ENCODE results near the gene SUN1. TPM values are rescaled to one million over a fixed set of nuclear protein-coding genes. Genes with fewer than 3 reads are reported as not detected.

The SUN1 gene
- total and polyA plus RNA-seq, 10 of the 15 experiments (the other 5 are each of a cell fraction or from before 2014, with no cell fraction given), result 27.8 to 107 (median 65.8) TPM

DNA sequence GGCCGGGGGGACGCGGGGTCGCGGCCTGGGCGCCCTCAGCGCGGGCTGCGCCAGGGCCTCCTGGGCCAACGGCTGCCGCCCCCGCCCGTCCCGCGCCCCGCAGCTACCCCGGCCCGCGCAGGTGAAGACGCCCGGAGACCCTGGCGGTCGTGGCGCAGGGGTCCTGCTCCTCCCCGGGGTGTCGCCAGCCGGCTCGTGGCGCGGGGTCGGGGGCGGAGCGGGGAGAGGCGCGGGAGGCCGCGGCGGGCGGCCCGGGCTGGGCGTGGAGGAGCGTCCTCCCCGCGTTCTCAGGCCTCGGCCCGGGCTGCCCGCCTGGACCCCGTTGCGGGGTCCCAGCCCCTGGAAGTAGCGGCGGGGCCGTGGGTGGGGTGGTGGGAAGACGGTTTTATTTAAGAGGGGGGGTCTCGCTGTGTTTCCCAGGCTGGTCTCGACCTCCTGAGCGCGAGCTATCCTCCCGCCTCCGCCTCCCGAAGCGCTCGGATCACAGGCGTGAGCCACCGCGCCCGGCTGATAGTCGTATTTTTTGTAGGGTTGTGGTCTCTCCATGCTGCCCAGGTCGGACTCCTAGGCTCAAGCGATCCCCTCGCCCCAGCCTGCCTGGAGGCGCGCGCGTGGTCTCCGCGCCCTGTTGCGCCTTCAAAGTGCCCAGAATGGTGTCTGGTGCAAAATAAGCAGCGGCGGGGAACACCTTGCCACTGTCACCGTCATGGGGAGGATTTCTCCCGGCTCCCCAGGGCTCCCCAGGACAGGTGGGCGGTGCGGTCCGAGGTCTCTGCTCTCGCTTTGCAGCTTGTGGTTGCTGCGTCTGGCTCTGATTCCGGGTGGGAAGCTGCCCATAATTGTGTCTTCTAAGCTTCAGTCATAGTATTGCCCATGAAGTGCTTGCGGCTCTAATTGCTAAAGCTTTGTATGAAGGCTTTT lies 15.3 kb upstream of the SUN1 start (continued):
- TF ChIP-seq STAT1 (conservative IDR thresholded peaks at IDR 0.05), result no peak
- no peak for TF ChIP-seq CHD2 (IDR thresholded peaks at IDR 0.05; ENCODE audit: borderline replicate concordance, low read depth, low read length)
- TF ChIP-seq RAD21 (IDR thresholded peaks at IDR 0.05; ENCODE audit: insufficient read depth, low read depth, low read length), result no peak
- peak; percentile 51; the same call in 1 of the 2 replicates for TF ChIP-seq EED (IDR thresholded peaks at IDR 0.05; ENCODE audit: low read depth)
- TF ChIP-seq BCL11A (IDR thresholded peaks at IDR 0.05; ENCODE audit: low read depth, low read length), result no peak
- no peak for TF ChIP-seq EP300 (IDR thresholded peaks at IDR 0.05; ENCODE audit: borderline replicate concordance in 1 of 2, control insufficient read depth in 1 of 2, low read depth in 2 of 2, low read length in 2 of 2)
- no peak for TF ChIP-seq CHD1 (IDR thresholded peaks at IDR 0.05; ENCODE audit: low read depth, low read length)
- no peak for TF ChIP-seq RELA (IDR thresholded peaks at IDR 0.05; ENCODE audit: borderline replicate concordance, partially characterized antibody)
- TF ChIP-seq IKZF2 (IDR thresholded peaks at IDR 0.05), result peak; percentile 56 to 57; a peak in 3 of 4 replicates
- TF ChIP-seq NFYA (IDR thresholded peaks at IDR 0.05; ENCODE audit: borderline replicate concordance, low read depth, low read length), result no peak
- TF ChIP-seq POLR2A (IDR thresholded peaks at IDR 0.05; ENCODE audit: low read depth, low read length), result peak; percentile 56
- no peak for TF ChIP-seq HDGF (IDR thresholded peaks at IDR 0.05)
- TF ChIP-seq SMC3 (IDR thresholded peaks at IDR 0.05; ENCODE audit: borderline replicate concordance, low read length), result no peak
- 0 out of 2 replicates have a peak, but pooled peaks have one; percentile 30 for TF ChIP-seq CREB1 (IDR thresholded peaks at IDR 0.05; ENCODE audit: low read depth)
- no peak for TF ChIP-seq ZNF24 (IDR thresholded peaks at IDR 0.05)
- TF ChIP-seq FOXK2 (IDR thresholded peaks at IDR 0.05), result no peak
- no peak for TF ChIP-seq TARDBP (IDR thresholded peaks at IDR 0.05; ENCODE audit: borderline replicate concordance)
- no peak for TF ChIP-seq KLF5 (IDR thresholded peaks at IDR 0.05; ENCODE audit: partially characterized antibody)
- peak; percentile 19; the same call in 1 of the 2 replicates for TF ChIP-seq MTA2 (IDR thresholded peaks at IDR 0.05; ENCODE audit: low read depth)
- TF ChIP-seq ETV6 (conservative IDR thresholded peaks at IDR 0.05 in 1 of 2, IDR thresholded peaks at IDR 0.05 in 1 of 2; ENCODE audit: borderline replicate concordance in 1 of 2, low read depth in 1 of 2), result no peak
- no peak for TF ChIP-seq MEF2A (IDR thresholded peaks at IDR 0.05; ENCODE audit: insufficient read depth, low read depth, low read length)
- TF ChIP-seq CTCF (IDR thresholded peaks at IDR 0.05 in 2 of 3, conservative IDR thresholded peaks at IDR 0.05 in 1 of 3; ENCODE audit: control insufficient read depth in 2 of 3, extremely low read depth in 1 of 3, insufficient read depth in 1 of 3, low read depth in 3 of 3, low read length in 3 of 3), result no peak
- no peak for TF ChIP-seq MYC (IDR thresholded peaks at IDR 0.05; ENCODE audit: insufficient read depth, insufficient read length, insufficient replicate concordance, low read length, severe bottlenecking)
- TF ChIP-seq CREM (IDR thresholded peaks at IDR 0.05; ENCODE audit: low read depth), result peak; percentile 49; the same call in 1 of the 2 replicates
- no peak for TF ChIP-seq PBX3 (IDR thresholded peaks at IDR 0.05; ENCODE audit: insufficient replicate concordance, low read depth, low read length)
- no peak for TF ChIP-seq CHD4 (IDR thresholded peaks at IDR 0.05)
